GM12891 (cell line): Measurements from ENCODE around the gene SNPH.

Source experiments
- DNase-seq: peaks from one replicate; pipeline ENCODE4 v3.0.0; 2011; ENCODE audit warnings: low spot score; ENCODE audit not compliant: insufficient read length
- FAIRE-seq: peaks from 2 replicates; lab custom pipeline; 2011; peaks lifted over from hg19 to GRCh38; lab: Jason Lieb, UNC
- PAX5 ChIP-seq: IDR thresholded peaks from 2 replicates; pipeline ENCODE4 v1.6.1; 2011; ENCODE audit warnings: low read length, moderate library complexity, mild to moderate bottlenecking; ENCODE audit not compliant: insufficient read depth, severe bottlenecking
- POLR2A ChIP-seq: IDR thresholded peaks from 2 replicates; pipeline ENCODE4 v1.6.1; 2011; ENCODE audit warnings: low read depth, low read length, control low read depth
- POLR2AphosphoS5 ChIP-seq: IDR thresholded peaks from 2 replicates; pipeline ENCODE4 v1.6.1; 2011; ENCODE audit warnings: low read depth, low read length, control low read depth
- POU2F2 ChIP-seq: IDR thresholded peaks from 2 replicates; pipeline ENCODE4 v1.6.1; 2011; ENCODE audit warnings: low read depth, mild to moderate bottlenecking, control low read depth, low read length, moderate library complexity
- SPI1 ChIP-seq: IDR thresholded peaks from 2 replicates; pipeline ENCODE4 v1.6.1; 2011; ENCODE audit warnings: low read depth, low read length, control low read depth
- TAF1 ChIP-seq: IDR thresholded peaks from 2 replicates; pipeline ENCODE4 v1.6.1; 2011; ENCODE audit warnings: low read depth, low read length, control low read depth

The SNPH gene

DNA sequence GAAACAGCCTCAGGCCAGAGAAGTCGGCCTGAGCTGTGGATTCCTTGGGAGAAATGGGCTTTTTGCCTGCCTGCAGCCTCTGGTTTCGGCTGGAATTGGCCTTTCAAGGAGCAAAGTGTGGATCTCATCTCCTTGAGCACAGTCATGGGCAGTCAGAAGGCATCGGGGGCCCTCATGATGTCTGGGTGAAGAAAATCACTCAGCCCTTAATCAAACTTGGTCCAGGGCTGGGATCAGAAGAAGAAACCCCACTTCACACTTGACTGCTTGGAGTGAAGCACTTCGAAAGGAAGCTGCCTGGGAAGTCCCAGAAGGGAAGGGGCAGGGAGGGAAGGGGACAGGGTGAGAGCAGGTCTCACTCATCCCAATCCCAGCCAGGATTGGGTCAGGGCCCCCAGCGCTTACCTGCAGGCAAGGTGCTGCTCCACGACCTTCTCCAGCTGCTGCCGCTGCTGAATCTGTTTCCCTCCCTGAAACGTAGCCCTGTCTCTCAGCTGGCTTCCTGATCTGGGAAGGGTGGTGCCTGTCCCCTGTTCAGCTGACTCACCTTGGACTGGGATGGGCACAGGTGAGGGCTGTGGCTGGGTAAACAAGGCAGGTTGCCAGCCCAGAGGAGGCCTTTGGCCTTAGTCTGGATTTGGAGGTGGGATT, 62.7 kb downstream of the SNPH start, which contains the start of gene SDCBP2:
Gene SDCBP2 (minus strand): TSS at position 460 of the 651 bp plus-strand sequence. CDS start 8,723 bp downstream, outside the sequence.
- DNase-seq, result no peak
- no peak for FAIRE-seq
- TF ChIP-seq POLR2A (no peak), SPI1 (no peak), POU2F2 (no peak), TAF1 (no peak), PAX5 (no peak), POLR2AphosphoS5 (no peak)

GRCh38 chr20:1330075-1330830, 64.2 kb downstream of the SNPH start:
- TF ChIP-seq POLR2AphosphoS5 (no peak), PAX5 (no peak), POU2F2 (no peak), POLR2A (no peak; the same call in 1 of the 2 replicates), SPI1 (no peak), TAF1 (no peak)
- no peak for DNase-seq
- peak; percentile 87 for FAIRE-seq

DNA sequence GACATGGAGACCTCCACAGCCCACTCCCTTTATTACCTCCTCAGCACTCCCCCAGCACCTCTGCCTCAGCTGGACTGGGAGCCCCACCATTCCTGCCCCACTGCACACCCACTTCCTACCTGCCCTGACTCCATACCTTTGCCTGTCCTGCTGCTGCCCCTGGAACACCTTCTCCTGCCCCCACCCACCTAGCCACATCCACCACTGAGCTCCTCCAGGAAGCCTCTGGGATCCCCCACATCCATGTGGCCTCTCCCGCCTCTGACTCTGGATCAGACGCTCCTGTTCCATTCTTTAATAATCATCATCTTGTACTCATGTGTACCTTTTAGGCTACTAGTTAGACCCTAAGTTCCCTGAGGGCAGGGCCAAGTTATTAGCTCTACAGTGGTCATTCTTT, 65.0 kb downstream of the SNPH start:
- DNase-seq (no peak), FAIRE-seq (no peak)
- TF ChIP-seq POLR2A, result no peak
- TF ChIP-seq SPI1, result no peak
- TF ChIP-seq TAF1, result no peak
- TF ChIP-seq PAX5, result no peak
- TF ChIP-seq POU2F2, result no peak
- no peak for TF ChIP-seq POLR2AphosphoS5

GRCh38 chr20:1331801-1332453, 65.8 kb downstream of the SNPH start:
- DNase-seq (no peak), FAIRE-seq (no peak)
- no peak for TF ChIP-seq POLR2AphosphoS5
- no peak for TF ChIP-seq POU2F2
- no peak for TF ChIP-seq SPI1
- no peak for TF ChIP-seq TAF1
- no peak for TF ChIP-seq POLR2A
- no peak for TF ChIP-seq PAX5

- TF ChIP-seq POU2F2 (no peak), POLR2AphosphoS5 (no peak), PAX5 (no peak), POLR2A (no peak), SPI1 (no peak), TAF1 (no peak)
- FAIRE-seq (no peak), DNase-seq (no peak)
Measured at GRCh38 chr20:1332749-1333300, 66.7 kb downstream of the SNPH start.

GRCh38 chr20:1333462-1334369, 67.6 kb downstream of the SNPH start:
- DNase-seq, result no peak
- TF ChIP-seq SPI1, result no peak
- no peak for TF ChIP-seq POU2F2
- TF ChIP-seq TAF1, result no peak
- no peak for TF ChIP-seq PAX5
- TF ChIP-seq POLR2A, result no peak
- TF ChIP-seq POLR2AphosphoS5, result no peak
- no peak for FAIRE-seq

DNA sequence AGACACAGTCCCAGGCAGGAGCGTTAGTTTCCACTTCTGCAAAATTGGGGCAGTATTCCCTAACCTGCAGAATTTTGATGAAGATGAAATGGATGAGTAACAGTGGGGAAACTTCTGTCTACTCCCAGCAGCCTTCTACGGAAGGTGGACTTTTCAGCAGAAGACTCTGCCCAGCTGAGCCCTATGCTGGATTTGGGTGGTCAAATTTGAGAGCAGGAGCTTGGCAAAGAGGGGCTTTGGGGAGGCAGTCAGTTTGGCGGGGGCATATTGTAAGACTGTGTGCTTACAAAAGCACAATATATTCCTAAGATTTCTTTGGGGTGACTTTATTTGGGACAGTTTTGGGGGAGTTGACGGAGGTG, 68.3 kb downstream of the SNPH start:
- TF ChIP-seq POLR2A, result no peak
- TF ChIP-seq TAF1, result no peak
- no peak for TF ChIP-seq POLR2AphosphoS5
- TF ChIP-seq SPI1, result no peak
- TF ChIP-seq PAX5, result no peak
- no peak for TF ChIP-seq POU2F2
- no peak for FAIRE-seq
- DNase-seq, result no peak

- DNase-seq (no peak), FAIRE-seq (no peak)
- no peak for TF ChIP-seq SPI1
- TF ChIP-seq POLR2A, result no peak
- TF ChIP-seq POU2F2, result no peak
- TF ChIP-seq PAX5, result no peak
- no peak for TF ChIP-seq POLR2AphosphoS5
- TF ChIP-seq TAF1, result no peak
Measured at GRCh38 chr20:1334761-1335160, 68.7 kb downstream of the SNPH start.
